K562 (cell line): ENCODE data around the gene POP5. TPM values are rescaled to one million over a fixed set of nuclear protein-coding genes. Genes with fewer than 3 reads are reported as not detected.

Experiments
- ARNT ChIP-seq, 2 experiments: fragments of 450-650 bp; IDR thresholded peaks; 2 replicates each; pipeline ENCODE4 v1.6.1; 2016; ENCODE audit warnings: mild to moderate bottlenecking in 1 of 2
- ATF7 ChIP-seq: fragments of 450-650 bp; IDR thresholded peaks from 2 replicates; pipeline ENCODE4 v1.7.1; 2014; ENCODE audit warnings: mild to moderate bottlenecking, moderate library complexity
- E2F8 ChIP-seq: fragments of 450-650 bp; IDR thresholded peaks from 2 replicates; pipeline ENCODE4 v1.7.1; 2018; ENCODE audit warnings: mild to moderate bottlenecking, low read depth; ENCODE audit not compliant: partially characterized antibody
- ETS2 ChIP-seq: IDR thresholded peaks from 2 replicates; pipeline ENCODE4 v1.6.1; 2016; ENCODE audit warnings: borderline replicate concordance, missing genetic modification characterization, mild to moderate bottlenecking, moderate library complexity, missing compliant biosample characterization; ENCODE audit not compliant: poor library complexity, severe bottlenecking
- ETV5 ChIP-seq: sonication (generic); formaldehyde crosslinking; IDR thresholded peaks from 2 replicates; pipeline ENCODE4 v1.4.0; 2020; ENCODE audit warnings: low read depth, mild to moderate bottlenecking, missing genetic modification reagents
- HDAC8 ChIP-seq: fragments of 450-650 bp; IDR thresholded peaks from 2 replicates; pipeline ENCODE4 v1.6.1; 2016; ENCODE audit warnings: mild to moderate bottlenecking, missing genetic modification characterization, moderate library complexity, missing compliant biosample characterization
- HDGF ChIP-seq: fragments of 450-650 bp; IDR thresholded peaks from 2 replicates; pipeline ENCODE4 v1.6.1; 2016
- LARP7 ChIP-seq: fragments of 450-650 bp; IDR thresholded peaks from 2 replicates; pipeline ENCODE4 v1.6.1; 2016
- MAFK ChIP-seq: IDR thresholded peaks from 2 replicates; pipeline ENCODE4 v1.6.1; 2011; ENCODE audit warnings: low read length, improper control_type of control experiment
- NCOA2 ChIP-seq, 2 experiments: fragments of 450-650 bp; IDR thresholded peaks; 2 replicates each; pipeline ENCODE4 v1.6.1; 2018; ENCODE audit warnings: mild to moderate bottlenecking in 2 of 2, moderate library complexity in 1 of 2; ENCODE audit not compliant: partially characterized antibody in 2 of 2
- PTTG1 ChIP-seq: fragments of 450-650 bp; IDR thresholded peaks from 2 replicates; pipeline ENCODE4 v1.6.1; 2016; ENCODE audit warnings: low read depth, mild to moderate bottlenecking, missing genetic modification characterization, missing compliant biosample characterization
- TRIM25 ChIP-seq: fragments of 450-650 bp; IDR thresholded peaks from 2 replicates; pipeline ENCODE4 v1.7.0; 2016; ENCODE audit warnings: borderline replicate concordance
- U2AF1 ChIP-seq: fragments of 200-400 bp; formaldehyde crosslinking; optimal IDR thresholded peaks from 2 replicates; pipeline ENCODE3; 2017; ENCODE audit warnings: mild to moderate bottlenecking, low read depth, low read length, moderate library complexity
- USF2 ChIP-seq: sonication (generic); formaldehyde crosslinking; IDR thresholded peaks from 2 replicates; pipeline ENCODE4 v1.5.0; 2020; ENCODE audit warnings: missing genetic modification reagents
- ZNF263 ChIP-seq: sonication (generic); formaldehyde crosslinking; IDR thresholded peaks from 2 replicates; pipeline ENCODE4 v1.8.0; 2022; ENCODE audit warnings: mild to moderate bottlenecking, missing genetic modification reagents, borderline replicate concordance
- ZNF561 ChIP-seq: fragments of 450-650 bp; formaldehyde crosslinking; conservative IDR thresholded peaks from 2 replicates; pipeline ENCODE4 v1.4.0; 2020; ENCODE audit warnings: mild to moderate bottlenecking, moderate library complexity
- ZNF830 ChIP-seq: fragments of 250-450 bp; sonication (Bioruptor Pico); IDR thresholded peaks from 2 replicates; pipeline ENCODE4 v1.5.0; 2021; ENCODE audit warnings: mild to moderate bottlenecking
- polyA plus RNA-seq, 8 experiments: library from polyadenylated mRNA; depleted of rRNA in 4 of 8; stranded (reverse) in 5 of 8; unstranded in 3 of 8; fragments of >200 nt; fragmentation: Nextera tagmentation in 2 of 8; fragmentation: Illumina TruSeq in 1 of 8; extraction: Ambion mirVana in 2 of 8; extraction: Trizol in 1 of 8; gene quantifications; 2 replicates each; pipeline versions ENCODE4 v1.2.1 to v1.2.3, GENCODE V29; 2011 to 2014; ENCODE audit warnings: inconsistent platforms in 1 of 8, missing spikeins in 1 of 8
- total RNA-seq, 7 experiments: library from RNA; depleted of rRNA in 6 of 7; stranded (reverse); fragments of >200 nt in 6 of 7; fragmentation: Illumina TruSeq in 2 of 7; extraction: Trizol in 2 of 7; gene quantifications; 2 replicates each; pipeline versions ENCODE4 v1.2.1 to v1.2.3, GENCODE V29; 2011 to 2021; ENCODE audit warnings: low replicate concordance in 1 of 7

Gene POP5
- total and polyA plus RNA-seq, 9 of the 15 experiments (the other 6 are each of a cell fraction or from before 2014, with no cell fraction given): 57.5 to 253 (median 73.8) TPM

- peak; percentile 66 for TF ChIP-seq E2F8
- no peak for TF ChIP-seq HDGF
- no peak for TF ChIP-seq ETS2 (tag)
- TF ChIP-seq TRIM25: no peak
- TF ChIP-seq ZNF830: no peak
- peak in 1 of 2 experiments; percentile 60 for TF ChIP-seq NCOA2 (IDR thresholded peaks at IDR 0.05; ENCODE audit: partially characterized antibody in 2 of 2)
- TF ChIP-seq ZNF263 (CRISPR knock-in tag): no peak
- TF ChIP-seq LARP7: no peak
- peak; percentile 92 for TF ChIP-seq ATF7
- no peak for TF ChIP-seq ETV5 (CRISPR knock-in tag)
- TF ChIP-seq ARNT (IDR thresholded peaks at IDR 0.05): peak; percentile 78 to 98; a peak in 3 of 4 replicates
- TF ChIP-seq HDAC8 (tag): no peak
- no peak for TF ChIP-seq U2AF1
- TF ChIP-seq ZNF561: no peak
- no peak; the same call in 1 of the 2 replicates for TF ChIP-seq MAFK
- no peak for TF ChIP-seq PTTG1
- TF ChIP-seq USF2: no peak
Observed at GRCh38 chr12:120540445-120540844, 40.8 kb downstream of the POP5 start (continued).
